ENCODE data around the gene NAGPA. TPM values are rescaled to one million over a fixed set of nuclear protein-coding genes. Genes with fewer than 3 reads are reported as not detected.

The NAGPA gene
- total and polyA plus RNA-seq, 9 donors, result 4.1 to 6.4 (median 5.7) TPM

DNA sequence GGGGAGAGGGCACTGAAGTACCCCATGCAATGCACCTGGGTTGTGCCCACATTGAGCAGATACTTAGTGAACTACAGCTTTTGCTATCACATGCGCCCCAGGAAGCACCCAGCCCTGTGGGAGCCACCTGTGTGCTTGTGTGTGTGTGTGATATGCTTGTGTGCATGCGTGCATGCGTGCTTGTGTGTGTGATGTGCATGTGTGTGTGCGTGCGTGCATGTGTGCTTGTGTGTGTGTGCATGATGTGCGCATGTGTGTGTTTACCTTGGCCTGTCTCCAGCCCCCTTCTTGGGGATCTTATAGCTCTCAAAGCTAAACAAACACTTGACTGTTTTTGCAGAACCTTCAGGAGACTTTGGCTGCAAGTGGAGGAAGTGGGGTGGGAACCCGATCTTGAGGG is 31.2 kb upstream of the NAGPA start:
- H3K27ac ChIP-seq (ENCODE audit: low read length), result no peak overlapping the region
- no peaks in the 10 kb centered on the region for H3K9me3 ChIP-seq (replicated peaks; ENCODE audit: control insufficient read depth, low read depth, low read length)
- H3K36me3 ChIP-seq (ENCODE audit: control insufficient read depth, insufficient read depth, low read length), result no peaks in the 10 kb centered on the region
- DNase-seq, result no peak
- H3K27me3 ChIP-seq (ENCODE audit: control insufficient read depth, insufficient read depth, low read length), result peaks cover 2% of the 10 kb centered on the region
- WGBS (ENCODE audit: insufficient coverage), result no CpG with 5 or more reads among the region's 7 CpGs
- H3K4me1 ChIP-seq (ENCODE audit: control insufficient read depth, insufficient read depth, low read length), result no peaks in the 10 kb centered on the region
- no peak overlapping the region for H3K4me3 ChIP-seq (ENCODE audit: low read length)

DNA sequence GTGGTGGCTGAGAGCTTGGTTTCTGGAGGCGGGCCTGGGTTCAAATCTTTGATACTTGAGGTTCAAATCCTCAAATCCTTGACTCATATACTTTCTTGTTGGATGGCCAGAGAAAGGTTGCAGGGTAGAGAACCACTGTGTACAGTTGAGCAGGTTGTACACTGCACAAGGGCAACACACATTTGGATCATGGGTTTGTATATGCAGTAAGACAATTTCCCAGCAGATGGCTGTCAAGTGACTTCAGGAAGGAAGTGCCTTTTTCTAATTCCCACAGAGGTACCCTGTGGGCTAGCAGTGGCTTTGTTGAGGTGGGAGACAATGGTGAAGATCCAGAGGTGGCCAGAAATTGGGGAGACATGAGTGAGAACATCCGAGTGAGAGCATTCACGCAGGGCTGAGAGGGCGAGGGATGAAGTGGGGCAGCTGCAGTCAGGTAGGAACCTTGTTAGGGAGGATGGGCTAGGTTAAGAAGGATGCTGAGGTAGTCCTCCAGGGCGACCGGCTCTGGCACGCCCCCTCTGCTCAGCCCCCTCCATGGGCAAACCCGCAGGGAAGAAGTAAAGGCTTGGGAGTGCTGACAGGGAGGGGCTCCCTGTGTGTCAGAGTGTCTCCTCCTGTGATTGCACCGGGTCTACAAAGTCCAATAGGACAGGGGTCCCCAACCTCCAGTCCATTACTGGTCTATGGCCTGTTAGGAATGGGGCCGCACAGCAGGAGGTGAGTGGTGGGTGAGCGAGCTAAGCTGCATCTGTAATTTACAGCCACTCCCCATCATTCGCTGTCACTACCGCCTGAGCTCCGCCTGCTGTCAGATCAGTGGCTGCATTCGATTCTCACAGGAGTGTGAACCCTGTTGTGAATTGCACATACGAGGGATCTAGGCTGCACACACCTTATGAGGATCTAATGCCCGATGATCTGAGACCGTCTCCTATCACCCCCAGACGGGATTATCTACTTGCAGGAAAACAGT is 29.3 kb upstream of the NAGPA start:
- no peaks in the 10 kb centered on the region for H3K4me1 ChIP-seq (ENCODE audit: control insufficient read depth, insufficient read depth, low read length)
- H3K27me3 ChIP-seq (ENCODE audit: control insufficient read depth, insufficient read depth, low read length), result peaks cover 2% of the 10 kb centered on the region
- H3K36me3 ChIP-seq (ENCODE audit: control insufficient read depth, insufficient read depth, low read length), result no peaks in the 10 kb centered on the region
- H3K27ac ChIP-seq (ENCODE audit: low read length), result no peak overlapping the region
- no peaks in the 10 kb centered on the region for H3K9me3 ChIP-seq (replicated peaks; ENCODE audit: control insufficient read depth, low read depth, low read length)
- H3K4me3 ChIP-seq (ENCODE audit: low read length), result no peak overlapping the region
- WGBS (ENCODE audit: insufficient coverage), result 73% methylated on average over 8 of the region's 19 CpGs
- DNase-seq, result no peak

DNA sequence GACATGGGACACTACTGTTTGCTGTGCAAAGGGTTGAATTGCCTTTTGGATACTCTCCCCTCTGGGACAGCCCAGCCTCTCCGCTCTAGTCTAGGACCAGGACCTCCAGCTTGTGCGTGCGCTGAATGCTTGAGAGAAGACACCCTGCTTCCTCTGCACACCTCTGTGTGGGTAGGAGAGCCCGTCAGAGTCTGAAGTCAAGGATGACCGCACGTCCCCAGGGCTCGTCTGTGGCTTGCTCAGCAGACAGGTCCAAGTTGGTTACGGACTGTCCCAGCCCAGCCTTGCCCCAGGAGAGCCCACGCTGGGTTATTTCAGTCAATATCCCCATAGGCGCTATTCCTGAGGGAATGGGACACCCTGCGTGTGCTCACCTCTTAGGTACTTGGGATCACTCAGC is 28.3 kb upstream of the NAGPA start:
- Histone ChIP-seq H3K27me3 (ENCODE audit: control insufficient read depth, insufficient read depth, low read length) (peaks cover 2% of the 10 kb centered on the region), H3K36me3 (ENCODE audit: control insufficient read depth, insufficient read depth, low read length) (no peaks in the 10 kb centered on the region), H3K4me3 (ENCODE audit: low read length) (no peak overlapping the region), H3K27ac (ENCODE audit: low read length) (no peak overlapping the region), H3K9me3 (replicated peaks; ENCODE audit: control insufficient read depth, low read depth, low read length) (no peaks in the 10 kb centered on the region), H3K4me1 (ENCODE audit: control insufficient read depth, insufficient read depth, low read length) (no peaks in the 10 kb centered on the region)
- no peak for DNase-seq
- WGBS (ENCODE audit: insufficient coverage), result 67% methylated on average over 5 of the region's 11 CpGs

DNA sequence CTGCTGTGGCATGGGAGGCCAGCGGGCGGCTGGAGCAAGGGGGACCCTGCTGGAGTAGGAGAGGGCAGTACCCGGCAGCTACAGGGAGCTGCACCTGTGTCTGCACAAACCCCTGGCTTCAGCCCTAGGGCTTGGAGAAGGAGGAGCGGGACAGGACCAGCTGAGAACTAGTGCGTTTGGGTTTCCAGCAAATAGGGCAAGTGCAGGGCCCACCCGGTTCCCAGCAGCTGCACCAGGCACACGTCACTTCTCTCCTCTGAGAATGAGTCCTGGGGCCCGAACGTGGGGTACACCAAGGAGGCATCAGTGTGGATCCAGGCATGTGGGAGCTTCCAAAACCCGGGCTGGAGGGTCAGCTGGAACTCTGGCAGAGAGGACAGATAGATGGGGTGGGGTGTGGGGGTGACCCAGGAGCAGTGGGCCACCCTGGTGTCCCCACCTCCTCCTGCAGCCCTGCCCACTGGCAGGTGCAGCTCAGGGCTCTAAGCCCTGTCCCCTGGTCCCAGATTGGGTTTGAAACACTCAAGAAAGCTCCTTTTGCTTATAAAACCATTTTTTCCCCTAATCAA is 26.4 kb upstream of the NAGPA start:
- 56% methylated on average over 7 of the region's 10 CpGs for WGBS (ENCODE audit: insufficient coverage)
- Histone ChIP-seq H3K4me1 (ENCODE audit: control insufficient read depth, insufficient read depth, low read length) (no peaks in the 10 kb centered on the region), H3K9me3 (replicated peaks; ENCODE audit: control insufficient read depth, low read depth, low read length) (no peaks in the 10 kb centered on the region), H3K4me3 (ENCODE audit: low read length) (no peak overlapping the region), H3K27me3 (ENCODE audit: control insufficient read depth, insufficient read depth, low read length) (no peaks in the 10 kb centered on the region), H3K36me3 (ENCODE audit: control insufficient read depth, insufficient read depth, low read length) (no peaks in the 10 kb centered on the region), H3K27ac (ENCODE audit: low read length) (no peak overlapping the region)
- no peak for DNase-seq

DNA sequence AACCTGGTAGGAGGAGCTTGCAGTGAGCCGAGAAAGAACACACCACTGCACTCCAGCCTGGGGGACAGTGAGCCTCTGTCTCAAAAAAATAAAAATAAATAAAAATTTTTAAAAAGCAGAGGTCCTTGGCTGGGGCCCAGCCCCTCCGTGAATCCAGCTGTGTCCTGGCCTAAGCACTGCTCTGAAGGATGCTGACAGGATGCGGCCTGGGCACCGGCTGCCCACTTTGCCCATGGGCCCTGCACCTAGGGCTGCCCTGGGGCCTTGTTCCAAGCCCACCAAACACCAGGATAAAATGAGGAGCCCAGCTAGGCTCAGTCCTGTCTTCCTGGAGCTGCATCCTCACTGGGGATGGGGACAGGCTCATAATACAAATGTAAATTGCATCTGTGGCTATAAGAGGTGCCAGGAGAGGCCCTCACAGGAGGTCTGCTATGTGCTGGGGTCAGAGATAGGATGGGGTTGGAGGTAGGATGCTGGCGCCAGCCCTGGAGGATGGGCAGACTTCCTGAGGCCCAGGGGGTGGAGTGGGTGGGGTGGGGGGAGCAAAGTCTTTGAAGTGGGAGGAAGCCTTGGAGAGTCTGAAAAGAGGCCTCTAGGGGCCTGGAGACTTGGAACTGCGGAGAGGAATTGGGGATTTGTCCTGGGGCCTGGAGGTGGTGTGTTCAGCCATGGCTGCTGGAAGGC is 25.8 kb upstream of the NAGPA start:
- Histone ChIP-seq H3K27ac (ENCODE audit: low read length) (no peak overlapping the region), H3K27me3 (ENCODE audit: control insufficient read depth, insufficient read depth, low read length) (no peaks in the 10 kb centered on the region)
- 35% methylated on average over 5 of the region's 6 CpGs for WGBS (ENCODE audit: insufficient coverage)

DNA sequence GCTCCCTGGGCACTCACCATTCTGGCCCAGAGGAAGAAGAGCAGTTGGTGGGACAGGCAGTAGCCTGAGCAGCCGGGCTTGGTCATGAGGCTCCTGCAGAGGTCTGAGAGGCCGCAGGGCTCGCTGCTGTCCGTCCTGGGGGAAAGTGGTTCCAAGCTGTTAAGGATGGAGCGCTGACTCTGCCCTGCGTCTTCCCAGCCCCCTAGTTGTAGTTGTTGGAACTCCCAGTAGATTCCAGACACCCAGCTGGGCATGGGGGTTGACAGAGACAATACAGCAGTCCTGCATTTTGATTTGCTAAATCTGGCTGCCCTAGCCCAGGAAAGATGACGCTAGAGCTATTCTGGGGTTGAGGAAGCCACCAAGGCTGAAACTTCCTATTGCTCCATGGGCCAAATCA is 24.7 kb upstream of the NAGPA start:
- Histone ChIP-seq H3K9me3 (replicated peaks; ENCODE audit: control insufficient read depth, low read depth, low read length) (no peaks in the 10 kb centered on the region), H3K36me3 (ENCODE audit: control insufficient read depth, insufficient read depth, low read length) (no peaks in the 10 kb centered on the region), H3K27me3 (ENCODE audit: control insufficient read depth, insufficient read depth, low read length) (no peaks in the 10 kb centered on the region), H3K27ac (ENCODE audit: low read length) (no peak overlapping the region), H3K4me1 (ENCODE audit: control insufficient read depth, insufficient read depth, low read length) (no peaks in the 10 kb centered on the region), H3K4me3 (ENCODE audit: low read length) (no peak overlapping the region)
- WGBS (ENCODE audit: insufficient coverage), result 19% methylated on average over 2 of the region's 7 CpGs
- DNase-seq, result peak; percentile 47

More for the DNA sequence above, 25.8 kb upstream of the NAGPA start:
- Histone ChIP-seq H3K36me3 (ENCODE audit: control insufficient read depth, insufficient read depth, low read length) (no peaks in the 10 kb centered on the region), H3K4me1 (ENCODE audit: control insufficient read depth, insufficient read depth, low read length) (no peaks in the 10 kb centered on the region), H3K4me3 (ENCODE audit: low read length) (no peak overlapping the region), H3K9me3 (replicated peaks; ENCODE audit: control insufficient read depth, low read depth, low read length) (no peaks in the 10 kb centered on the region)
- no peak for DNase-seq

DNA sequence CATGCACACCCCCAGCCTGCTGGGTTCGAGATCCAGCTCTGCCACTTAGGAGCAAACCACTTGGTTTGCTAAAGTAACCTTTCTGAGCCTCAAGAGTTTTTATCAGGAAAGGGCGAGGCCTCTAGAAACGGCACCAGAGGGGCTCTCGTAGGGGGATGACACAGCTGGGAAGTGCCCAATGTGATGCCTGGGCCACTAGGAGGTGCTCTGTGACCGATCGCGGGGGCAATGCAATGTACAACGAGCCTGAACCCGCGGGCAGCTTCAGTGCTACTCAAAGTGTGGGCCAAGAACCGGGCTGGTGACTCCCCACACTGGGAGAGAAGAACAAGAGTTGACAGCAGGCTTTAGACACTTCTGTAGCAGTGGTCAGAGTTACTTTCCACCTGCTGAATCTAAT is 22.6 kb upstream of the NAGPA start:
- WGBS (ENCODE audit: insufficient coverage), result 11% methylated on average over 10 of the region's 11 CpGs
- Histone ChIP-seq H3K9me3 (replicated peaks; ENCODE audit: control insufficient read depth, low read depth, low read length) (no peaks in the 10 kb centered on the region), H3K36me3 (ENCODE audit: control insufficient read depth, insufficient read depth, low read length) (no peaks in the 10 kb centered on the region), H3K27me3 (ENCODE audit: control insufficient read depth, insufficient read depth, low read length) (no peaks in the 10 kb centered on the region), H3K27ac (ENCODE audit: low read length) (no peak overlapping the region), H3K4me1 (ENCODE audit: control insufficient read depth, insufficient read depth, low read length) (no peaks in the 10 kb centered on the region), H3K4me3 (ENCODE audit: low read length) (no peak overlapping the region)
- DNase-seq, result no peak

DNA sequence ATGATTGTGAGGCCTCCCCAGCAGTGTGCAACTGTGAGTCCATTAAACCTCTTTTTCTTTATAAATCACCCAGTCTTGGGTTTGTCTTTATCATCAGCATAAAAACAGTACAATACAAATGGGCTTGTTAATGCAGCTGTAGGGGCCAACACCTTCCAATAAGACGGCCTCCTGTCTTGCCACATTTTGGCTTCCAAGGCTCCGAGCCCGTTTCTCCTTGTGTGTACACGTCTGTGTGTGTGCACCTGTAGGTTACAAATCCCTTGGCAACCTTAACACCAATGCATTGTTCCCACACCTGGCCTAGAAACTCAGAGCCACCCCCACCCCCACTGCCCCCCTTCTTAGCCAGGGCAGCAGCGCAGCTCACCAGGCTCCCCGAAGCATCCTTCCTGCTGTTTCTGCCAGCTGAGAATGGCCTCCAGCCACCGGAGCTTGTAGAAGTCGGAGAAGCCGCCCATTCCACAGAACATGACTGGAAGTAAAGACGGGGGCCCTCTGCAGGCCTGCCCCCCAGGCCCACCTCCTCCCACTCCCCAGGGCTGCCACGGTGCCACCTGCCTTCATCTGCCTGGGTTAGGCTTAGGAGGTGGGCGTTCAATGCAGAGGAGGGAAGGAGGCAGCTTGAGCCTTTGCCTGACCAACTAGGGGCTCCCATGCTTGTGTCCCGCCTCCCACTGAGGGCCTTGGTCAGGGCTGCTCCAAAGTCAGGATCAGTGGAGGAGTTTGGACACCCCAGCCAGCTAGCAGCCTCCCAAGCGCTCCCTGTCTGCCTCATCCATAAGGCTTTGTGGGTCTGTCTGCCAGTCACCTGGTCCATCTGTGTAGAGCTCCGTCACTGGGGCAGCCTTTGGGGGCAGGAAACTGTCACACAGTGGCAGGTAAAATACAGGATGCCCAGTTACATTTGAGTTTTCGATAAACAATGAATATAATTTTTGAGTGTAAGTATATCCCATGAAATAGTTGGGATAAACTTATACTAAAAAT is 21.4 kb upstream of the NAGPA start:
- Histone ChIP-seq H3K4me3 (ENCODE audit: low read length) (no peak overlapping the region), H3K27ac (ENCODE audit: low read length) (no peak overlapping the region), H3K36me3 (ENCODE audit: control insufficient read depth, insufficient read depth, low read length) (no peaks in the 10 kb centered on the region), H3K27me3 (ENCODE audit: control insufficient read depth, insufficient read depth, low read length) (no peaks in the 10 kb centered on the region), H3K4me1 (ENCODE audit: control insufficient read depth, insufficient read depth, low read length) (no peaks in the 10 kb centered on the region), H3K9me3 (replicated peaks; ENCODE audit: control insufficient read depth, low read depth, low read length) (no peaks in the 10 kb centered on the region)
- WGBS (ENCODE audit: insufficient coverage), result 81% methylated on average over 10 of the region's 16 CpGs
- DNase-seq, result no peak

DNA sequence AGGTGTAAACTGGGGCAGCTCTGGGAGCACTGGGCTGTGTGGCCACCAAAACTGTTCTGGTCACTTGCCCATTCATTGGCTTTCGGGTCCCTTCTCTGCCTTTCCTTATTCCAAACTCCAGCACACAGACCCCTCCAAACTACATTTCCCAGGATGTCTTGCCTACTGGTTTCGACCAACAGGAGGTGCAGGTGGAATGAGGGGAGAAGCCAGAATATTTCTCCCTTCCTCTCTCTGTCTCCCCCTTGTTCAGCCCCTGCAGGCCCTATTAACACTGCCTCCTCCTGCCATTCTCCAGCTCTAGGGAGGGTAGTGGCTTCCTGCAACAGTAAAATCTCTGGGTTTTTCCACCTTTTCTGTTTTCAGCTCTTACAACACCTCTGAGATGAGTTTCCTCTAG is 13.2 kb upstream of the NAGPA start:
- Histone ChIP-seq H3K36me3 (ENCODE audit: control insufficient read depth, insufficient read depth, low read length) (no peaks in the 10 kb centered on the region), H3K27me3 (ENCODE audit: control insufficient read depth, insufficient read depth, low read length) (no peaks in the 10 kb centered on the region), H3K4me1 (ENCODE audit: control insufficient read depth, insufficient read depth, low read length) (no peaks in the 10 kb centered on the region), H3K4me3 (ENCODE audit: low read length) (no peak overlapping the region), H3K9me3 (replicated peaks; ENCODE audit: control insufficient read depth, low read depth, low read length) (no peaks in the 10 kb centered on the region), H3K27ac (ENCODE audit: low read length) (no peak overlapping the region)
- no CpG with 5 or more reads among the region's 2 CpGs for WGBS (ENCODE audit: insufficient coverage)
- DNase-seq, result no peak
